ENCODE data around the gene TECPR2. TPM values are rescaled to one million over a fixed set of nuclear protein-coding genes. Genes with fewer than 3 reads are reported as not detected.
A peak's percentile ranks its signal among the peaks of the same experiment; 100 is the strongest.

TECPR2 gene
- total and polyA plus RNA-seq, 2 of the 13 experiments (the other 11 are each of a cell fraction or from before 2014, with no cell fraction given), result 3.5 to 5.7 TPM

DNA sequence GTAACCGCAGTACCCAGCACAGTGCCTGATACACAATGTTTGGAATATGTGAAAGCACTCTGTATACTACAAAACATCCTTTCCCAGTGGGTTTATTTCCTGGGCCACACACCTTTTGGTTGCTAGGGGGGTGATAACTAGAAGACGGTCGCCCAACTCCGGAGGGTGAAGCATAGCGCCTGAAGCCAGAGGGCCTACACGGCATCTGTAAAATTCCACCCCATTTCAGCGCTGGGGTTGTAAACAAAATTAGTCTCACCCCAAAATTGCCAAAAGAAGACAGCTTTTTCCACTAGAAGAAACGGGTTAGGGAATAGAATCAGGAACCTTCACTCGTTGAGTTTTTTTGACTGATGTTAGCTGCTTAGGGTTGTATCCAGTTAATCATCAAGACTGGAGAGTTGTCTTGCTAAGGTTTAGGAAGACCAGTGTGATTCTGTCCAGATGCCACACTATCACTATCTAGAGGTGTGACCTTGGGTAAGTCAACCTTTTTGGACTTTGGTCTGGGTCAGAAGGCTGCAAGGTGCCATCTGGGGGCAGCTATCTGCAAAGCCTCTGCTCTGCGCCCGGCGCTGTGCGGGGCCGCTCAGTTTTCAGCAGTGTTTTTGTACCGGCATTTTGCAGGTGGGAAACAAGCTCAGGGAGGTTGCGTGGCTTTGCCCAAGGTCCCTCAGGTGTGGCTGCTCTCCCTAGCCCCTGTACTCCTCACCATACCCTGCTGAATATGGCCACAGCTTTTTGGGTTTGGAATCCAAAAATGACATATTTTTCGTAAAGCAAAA, 41.9 kb upstream of the TECPR2 start (continued):
- TF ChIP-seq ZNF646 (CRISPR knock-in tag; IDR thresholded peaks at IDR 0.05) (no peak), NRL (CRISPR knock-in tag; IDR thresholded peaks at IDR 0.05; ENCODE audit: borderline replicate concordance) (peak; percentile 59; the same call in 1 of the 2 replicates), ZNF543 (CRISPR knock-in tag; IDR thresholded peaks at IDR 0.05) (no peak), ZBTB49 (CRISPR knock-in tag; IDR thresholded peaks at IDR 0.05; ENCODE audit: borderline replicate concordance) (no peak), SKIL (CRISPR knock-in tag; IDR thresholded peaks at IDR 0.05; ENCODE audit: borderline replicate concordance) (no peak), HDAC2 (CRISPR knock-in tag; IDR thresholded peaks at IDR 0.05) (peak; percentile 29; the same call in 1 of the 2 replicates), ZNF619 (CRISPR knock-in tag; IDR thresholded peaks at IDR 0.05) (no peak), HOXA3 (CRISPR knock-in tag; IDR thresholded peaks at IDR 0.05) (peak; percentile 72; the same call in 1 of the 2 replicates), ZBTB34 (CRISPR knock-in tag; IDR thresholded peaks at IDR 0.05) (peak; percentile 42; the same call in 1 of the 2 replicates), GMEB2 (CRISPR knock-in tag; IDR thresholded peaks at IDR 0.05; ENCODE audit: low read depth) (no peak), REPIN1 (CRISPR knock-in tag; IDR thresholded peaks at IDR 0.05; ENCODE audit: borderline replicate concordance, low read depth) (peak; percentile 31; the same call in 1 of the 2 replicates), NFKBIZ (CRISPR knock-in tag; IDR thresholded peaks at IDR 0.05) (no peak; the same call in 1 of the 2 replicates), ZNF550 (CRISPR knock-in tag; IDR thresholded peaks at IDR 0.05; ENCODE audit: borderline replicate concordance) (no peak), NFYC (CRISPR knock-in tag; IDR thresholded peaks at IDR 0.05) (no peak; the same call in 1 of the 2 replicates)
